Activated T-helper 9 cell treated with anti-CD3 and anti-CD28 coated beads, Interleukin-2, amount 50 U/mL, for 16 hours (primary cell): Measurements from ENCODE around the gene GDAP2.
"Not testable (repeated sequence)": the region's sequence is repeated elsewhere in the genome, so short reads cannot be mapped to it uniquely, and the experiment has no call there.

Source experiments
- DNase-seq: peaks from one replicate; pipeline ENCODE4 v3.0.0-alpha.2; 2020; ENCODE audit warnings: low read depth

GDAP2 gene

GRCh38 chr1:117899801-117900200, 29.6 kb downstream of the GDAP2 start:
- DNase-seq: no peak

- DNase-seq: no peak
Measured at GRCh38 chr1:117897551-117897950, 31.9 kb downstream of the GDAP2 start.

- DNase-seq: peak; percentile 14
Measured at GRCh38 chr1:117895482-117896114, 33.8 kb downstream of the GDAP2 start.

GRCh38 chr1:117894078-117894477, 35.3 kb downstream of the GDAP2 start:
- DNase-seq: no peak

GRCh38 chr1:117892512-117892911, 36.9 kb downstream of the GDAP2 start:
- DNase-seq: no peak

GRCh38 chr1:117890452-117890851, 39.0 kb downstream of the GDAP2 start:
- DNase-seq: no peak

- DNase-seq: no peak
Measured at GRCh38 chr1:117886101-117886795, 43.2 kb downstream of the GDAP2 start.

- no peak for DNase-seq
Measured at GRCh38 chr1:117883616-117884015, 45.8 kb downstream of the GDAP2 start.

GRCh38 chr1:117879284-117879683, 50.1 kb downstream of the GDAP2 start:
- no peak for DNase-seq

GRCh38 chr1:117877823-117878222, 51.6 kb downstream of the GDAP2 start:
- no peak for DNase-seq

GRCh38 chr1:117871013-117871412, 58.4 kb downstream of the GDAP2 start:
- DNase-seq: no peak

GRCh38 chr1:117861694-117862093, 67.7 kb downstream of the GDAP2 start:
- no peak for DNase-seq

- DNase-seq: no peak
Measured at GRCh38 chr1:117860896-117861610, 68.4 kb downstream of the GDAP2 start.

GRCh38 chr1:117859901-117860300, 69.5 kb downstream of the GDAP2 start:
- no peak for DNase-seq

- DNase-seq: no peak
Measured at GRCh38 chr1:117857418-117857817, 72.0 kb downstream of the GDAP2 start.

GRCh38 chr1:117852853-117853553, 76.4 kb downstream of the GDAP2 start:
- no peak for DNase-seq

- DNase-seq: no peak
Measured at GRCh38 chr1:117851687-117852086, 77.7 kb downstream of the GDAP2 start.

- no peak for DNase-seq
Measured at GRCh38 chr1:117846674-117847425, 82.6 kb downstream of the GDAP2 start.

GRCh38 chr1:117844478-117844877, 84.9 kb downstream of the GDAP2 start:
- DNase-seq: not testable (repeated sequence)

GRCh38 chr1:117843791-117844190, 85.6 kb downstream of the GDAP2 start:
- no peak for DNase-seq

GRCh38 chr1:117842408-117843170, 86.8 kb downstream of the GDAP2 start:
- no peak for DNase-seq
